Measurements from ENCODE around the gene FXYD5. TPM values are rescaled to one million over a fixed set of nuclear protein-coding genes. Genes with fewer than 3 reads are reported as not detected.
"Not testable (repeated sequence)": the region's sequence is repeated elsewhere in the genome, so short reads cannot be mapped to it uniquely, and the experiment has no call there.

The FXYD5 gene
- total and polyA plus RNA-seq, 2 donors (not counting 3 experiments of a cell fraction or from before 2014, with no cell fraction given): 223 to 290 TPM

DNA sequence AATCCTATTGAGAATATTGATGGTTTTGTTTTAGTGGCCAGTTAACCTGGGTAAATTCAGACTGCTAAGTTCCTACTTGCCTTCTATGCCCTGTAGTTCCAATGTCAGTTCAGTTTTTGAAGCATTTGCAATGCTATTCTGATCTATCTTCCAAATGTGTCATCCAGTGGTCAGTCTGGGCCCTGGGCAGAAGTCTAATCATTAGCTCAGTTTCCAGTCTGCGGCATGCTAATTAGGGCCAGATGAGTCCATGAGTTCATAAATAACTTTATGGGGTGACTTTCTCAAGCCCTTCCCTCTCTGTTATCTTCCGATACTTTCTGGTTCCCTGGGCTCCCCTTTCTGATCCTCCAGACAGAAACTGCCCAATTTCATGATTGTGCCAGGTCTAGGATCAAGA, 41.3 kb downstream of the FXYD5 start:
- dilution Hi-C loops (cut with MboI; ENCODE audit: extremely low pct_ligation_motif_present, low sequenced_read_pairs): no loop called here
- TF ChIP-seq MYC (IDR thresholded peaks at IDR 0.05; ENCODE audit: low read depth, low read length) (no peak), MAX (IDR thresholded peaks at IDR 0.05; ENCODE audit: insufficient read depth, insufficient read length) (no peak), POLR2AphosphoS5 (IDR thresholded peaks at IDR 0.05; ENCODE audit: insufficient read depth, low read depth, low read length) (no peak), CTCF (IDR thresholded peaks at IDR 0.05; ENCODE audit: extremely low read depth in 1 of 2, insufficient read depth in 1 of 2, low read depth in 1 of 2, low read length in 2 of 2) (no peak), POLR2A (IDR thresholded peaks at IDR 0.05; ENCODE audit: low read depth, low read length) (no peak), EZH2 (IDR thresholded peaks at IDR 0.05; ENCODE audit: borderline replicate concordance, low read depth, low read length, severe bottlenecking) (no peak), GATA2 (IDR thresholded peaks at IDR 0.05; ENCODE audit: insufficient read depth, insufficient read length, low read depth, low read length) (no peak), FOS (IDR thresholded peaks at IDR 0.05; ENCODE audit: borderline replicate concordance, insufficient read depth, low read length) (no peak), JUN (IDR thresholded peaks at IDR 0.05; ENCODE audit: borderline replicate concordance, insufficient read depth, insufficient read length, low read depth) (no peak)
- Histone ChIP-seq H3K27ac (ENCODE audit: insufficient read depth, low read depth, low read length) (no peak overlapping the region), H3K9ac (replicated peaks; ENCODE audit: extremely low read depth, insufficient read depth, low read length) (no peak overlapping the region), H3K27me3 (ENCODE audit: control insufficient read depth in 2 of 2, insufficient read depth in 2 of 2, low read length in 2 of 2) (peaks cover 6 to 17% of the 10 kb centered on the region in 2 experiments), H3K4me3 (replicated peaks in 1 of 3; ENCODE audit: insufficient read depth in 1 of 3, low read depth in 1 of 3, low read length in 3 of 3) (no peak overlapping the region), H3K4me2 (ENCODE audit: insufficient read depth, low read length) (no peak overlapping the region), H3K9me3 (replicated peaks; ENCODE audit: control insufficient read depth, insufficient read depth, low read length) (no peaks in the 10 kb centered on the region), H3K36me3 (ENCODE audit: control insufficient read depth in 2 of 2, extremely low read depth in 1 of 2, insufficient read depth in 2 of 2, low read length in 2 of 2) (no peaks in the 10 kb centered on the region), H4K20me1 (replicated peaks; ENCODE audit: control insufficient read depth, extremely low read depth, insufficient read depth, low read length) (no peaks in the 10 kb centered on the region), H3K9me1 (replicated peaks; ENCODE audit: control insufficient read depth, extremely low read depth, insufficient read depth, low read length) (no peaks in the 10 kb centered on the region), H2AFZ (ENCODE audit: low read depth, low read length) (no peak overlapping the region), H3K79me2 (ENCODE audit: control insufficient read depth, insufficient read depth, low read length) (no peaks in the 10 kb centered on the region), H3K4me1 (ENCODE audit: control insufficient read depth, extremely low read depth, insufficient read depth, low read length) (no peaks in the 10 kb centered on the region)
- FAIRE-seq (no peak), DNase-seq (ENCODE audit: low read depth, low spot score) (no peak)
- no TSS peak for BruUV-seq (replicated peaks)
- ChIA-PET POLR2A (no interaction called here), CTCF (no interaction called here)
- intact Hi-C loops (cut with micrococcal nuclease): no loop called here

- H3K4me2 ChIP-seq (ENCODE audit: insufficient read depth, low read length); DNase-seq (ENCODE audit: low read depth, low spot score); H3K4me1 ChIP-seq (ENCODE audit: control insufficient read depth, extremely low read depth, insufficient read depth, low read length); H4K20me1 ChIP-seq (replicated peaks; ENCODE audit: control insufficient read depth, extremely low read depth, insufficient read depth, low read length); H3K4me3 ChIP-seq (replicated peaks in 1 of 3; ENCODE audit: insufficient read depth in 1 of 3, low read depth in 1 of 3, low read length in 3 of 3); dilution Hi-C loops (cut with MboI; ENCODE audit: extremely low pct_ligation_motif_present, low sequenced_read_pairs); CTCF ChIA-PET; POLR2A ChIA-PET; intact Hi-C loops (cut with micrococcal nuclease); BruUV-seq (replicated peaks); FAIRE-seq; H3K36me3 ChIP-seq (ENCODE audit: control insufficient read depth in 2 of 2, extremely low read depth in 1 of 2, insufficient read depth in 2 of 2, low read length in 2 of 2); H3K27ac ChIP-seq (ENCODE audit: insufficient read depth, low read depth, low read length); H3K9me3 ChIP-seq (replicated peaks; ENCODE audit: control insufficient read depth, insufficient read depth, low read length); H3K79me2 ChIP-seq (ENCODE audit: control insufficient read depth, insufficient read depth, low read length); H3K9me1 ChIP-seq (replicated peaks; ENCODE audit: control insufficient read depth, extremely low read depth, insufficient read depth, low read length); H2AFZ ChIP-seq (ENCODE audit: low read depth, low read length); H3K9ac ChIP-seq (replicated peaks; ENCODE audit: extremely low read depth, insufficient read depth, low read length): not testable (repeated sequence)
- H3K27me3 ChIP-seq (ENCODE audit: control insufficient read depth in 2 of 2, insufficient read depth in 2 of 2, low read length in 2 of 2): peaks cover 3 to 17% of the 10 kb centered on the region in 2 experiments
Observed at GRCh38 chr19:35196861-35197260, 42.3 kb downstream of the FXYD5 start.

All from endothelial cell of umbilical vein (primary cell).